ENCODE data around the gene HIF1AN. TPM values are rescaled to one million over a fixed set of nuclear protein-coding genes. Genes with fewer than 3 reads are reported as not detected.

HIF1AN gene
- total RNA-seq, 2 experiments from 2014 or later = 40.6 to 47.4 TPM

DNA sequence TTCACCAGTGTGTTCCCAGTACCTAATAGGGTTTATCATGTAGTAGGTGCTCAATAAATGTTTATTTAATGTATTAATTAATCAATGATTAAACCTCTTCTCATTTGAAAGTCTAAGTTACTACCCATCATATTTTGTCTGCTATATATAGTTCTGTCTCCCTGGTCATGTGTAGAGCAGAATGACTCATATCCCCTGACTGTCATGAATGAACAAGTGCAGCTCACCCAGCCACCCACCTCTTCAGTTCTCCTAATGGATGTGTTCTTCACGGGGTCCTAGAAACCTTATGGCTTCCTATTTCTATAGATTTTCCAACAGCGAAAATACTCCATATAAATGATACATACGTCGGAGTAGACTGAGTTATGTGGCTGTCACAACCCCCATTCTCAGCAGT lies 64.5 kb downstream of the HIF1AN start:
- POLR2A ChIA-PET = no interaction called here
- peaks cover 24% of the 10 kb centered on the region for H3K27me3 Mint-ChIP-seq
- H3K27ac Mint-ChIP-seq = no peak overlapping the region
- no peaks in the 10 kb centered on the region for H3K4me1 Mint-ChIP-seq (ENCODE audit: low read depth)
- intact Hi-C loops (cut with micrococcal nuclease) = no loop called here
- H3K9me3 Mint-ChIP-seq = no peaks in the 10 kb centered on the region
- no peak overlapping the region for H3K4me3 Mint-ChIP-seq
- no peak for DNase-seq
- CTCF ChIA-PET = no interaction called here
- no peaks in the 10 kb centered on the region for H3K36me3 Mint-ChIP-seq

DNA sequence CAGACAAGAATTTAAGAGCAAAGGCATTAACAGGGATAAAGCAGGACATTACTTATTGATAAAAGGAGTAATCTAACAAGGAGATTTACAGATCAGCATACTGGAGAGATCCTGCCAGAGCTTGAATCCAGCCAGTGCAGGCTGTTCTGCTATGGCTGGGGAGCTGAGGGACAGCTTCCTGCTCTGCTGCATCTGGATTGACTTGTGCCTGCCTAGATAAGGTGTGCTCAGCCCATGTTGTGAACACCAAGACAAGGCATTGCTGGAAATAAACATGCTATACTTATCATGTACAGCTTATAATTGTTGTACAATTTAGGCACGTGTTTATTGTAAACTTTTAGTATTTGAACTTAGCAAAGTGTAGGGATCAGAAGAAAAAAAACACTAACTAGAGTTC lies 71.7 kb downstream of the HIF1AN start:
- peaks cover 27% of the 10 kb centered on the region for H3K27me3 Mint-ChIP-seq
- H3K4me3 Mint-ChIP-seq = no peak overlapping the region
- H3K9me3 Mint-ChIP-seq = no peaks in the 10 kb centered on the region
- intact Hi-C loops (cut with micrococcal nuclease) = no loop called here
- ChIA-PET POLR2A (interaction anchor here (0.7 kb wide), 1 partner anchor 147 kb away, joined by 4 read pairs; no protein-coding TSS in a partner anchor), CTCF (no interaction called here)
- no peaks in the 10 kb centered on the region for H3K36me3 Mint-ChIP-seq
- no peak overlapping the region for H3K27ac Mint-ChIP-seq
- no peaks in the 10 kb centered on the region for H3K4me1 Mint-ChIP-seq (ENCODE audit: low read depth)
- no peak for DNase-seq

Other genes starting within 250 kb of the HIF1AN start
- 10 to 100 TPM; 50.5 to 51.5 TPM for gene BLOC1S2, start 249.3 kb upstream of the HIF1AN start, total RNA-seq
- not detected for gene PKD2L1, start 205.7 kb upstream of the HIF1AN start, total RNA-seq
- 100 to 1,000 TPM; 156 to 158 TPM for gene SCD, start 188.7 kb upstream of the HIF1AN start, total RNA-seq
- under 1 TPM; 0.36 to 0.46 TPM for gene WNT8B, start 72.9 kb upstream of the HIF1AN start, total RNA-seq
- gene SEC31B, start 16.1 kb upstream of the HIF1AN start, total RNA-seq = 10 to 100 TPM; 44.2 to 47.2 TPM
- 100 to 1,000 TPM; 390 to 404 TPM for gene NDUFB8, start 6.1 kb upstream of the HIF1AN start, total RNA-seq
- gene PAX2, start 209.6 kb downstream of the HIF1AN start, total RNA-seq = not detected